ENCODE measurements around the gene C4orf50. TPM values are rescaled to one million over a fixed set of nuclear protein-coding genes. Genes with fewer than 3 reads are reported as not detected.

C4orf50 gene
- total RNA-seq, 1 donor from 2014 or later: not detected

GRCh38 chr4:6058531-6059374, 40.5 kb upstream of the C4orf50 start:
- TF ChIP-seq CTCF (conservative IDR thresholded peaks at IDR 0.05; ENCODE audit: low read depth, low read length): no peak
- H3K4me3 ChIP-seq (ENCODE audit: low read depth, low read length): no peak overlapping the region
- no peak for DNase-seq (ENCODE audit: low read depth)

GRCh38 chr4:6056976-6057766, 38.9 kb upstream of the C4orf50 start:
- DNase-seq (ENCODE audit: low read depth): no peak
- H3K4me3 ChIP-seq (ENCODE audit: low read depth, low read length): no peak overlapping the region
- TF ChIP-seq CTCF (conservative IDR thresholded peaks at IDR 0.05; ENCODE audit: low read depth, low read length): no peak

GRCh38 chr4:6055436-6055835, 37.2 kb upstream of the C4orf50 start:
- no peak for TF ChIP-seq CTCF (conservative IDR thresholded peaks at IDR 0.05; ENCODE audit: low read depth, low read length)
- no peak for DNase-seq (ENCODE audit: low read depth)
- no peak overlapping the region for H3K4me3 ChIP-seq (ENCODE audit: low read depth, low read length)

GRCh38 chr4:6055030-6055429, 36.8 kb upstream of the C4orf50 start:
- no peak for DNase-seq (ENCODE audit: low read depth)
- no peak for TF ChIP-seq CTCF (conservative IDR thresholded peaks at IDR 0.05; ENCODE audit: low read depth, low read length)
- no peak overlapping the region for H3K4me3 ChIP-seq (ENCODE audit: low read depth, low read length)

- TF ChIP-seq CTCF (conservative IDR thresholded peaks at IDR 0.05; ENCODE audit: low read depth, low read length): no peak
- DNase-seq (ENCODE audit: low read depth): no peak
These were observed 36.1 kb upstream of the C4orf50 start for GRCh38 chr4:6054162-6054922.

GRCh38 chr4:6052679-6053078, 34.4 kb upstream of the C4orf50 start:
- no peak for TF ChIP-seq CTCF (conservative IDR thresholded peaks at IDR 0.05; ENCODE audit: low read depth, low read length)
- no peak overlapping the region for H3K4me3 ChIP-seq (ENCODE audit: low read depth, low read length)
- DNase-seq (ENCODE audit: low read depth): no peak

More at GRCh38 chr4:6054162-6054922, 36.1 kb upstream of the C4orf50 start:
- no peak overlapping the region for H3K4me3 ChIP-seq (ENCODE audit: low read depth, low read length)
